Measurements from ENCODE around the gene ZNF616.

- no peak for TF ChIP-seq CTCF (IDR thresholded peaks at IDR 0.05; ENCODE audit: low read length)
- no peak for TF ChIP-seq EZH2 (optimal IDR thresholded peaks at IDR 0.05; ENCODE audit: low read depth, low read length)
- no peak for TF ChIP-seq EZH2phosphoT487 (IDR thresholded peaks at IDR 0.05; ENCODE audit: low read length)
Observed at GRCh38 chr19:52094526-52095130, 45.1 kb downstream of the ZNF616 start.

Measured in MM.1S (cell line).